ENCODE measurements around the gene ZNF627.
"Not testable (repeated sequence)": the region's sequence is repeated elsewhere in the genome, so short reads cannot be mapped to it uniquely, and the experiment has no call there.

ZNF627 gene

GRCh38 chr19:11622401-11622800 is 25.1 kb downstream of the ZNF627 start:
- in situ Hi-C loops (cut with MboI; ENCODE audit: low sequenced_read_pairs): not testable (repeated sequence)

GRCh38 chr19:11624069-11624463 is 26.8 kb downstream of the ZNF627 start:
- in situ Hi-C loops (cut with MboI; ENCODE audit: low sequenced_read_pairs): no loop called here

- in situ Hi-C loops (cut with MboI; ENCODE audit: low sequenced_read_pairs): no loop called here
These were observed 29.0 kb downstream of the ZNF627 start for GRCh38 chr19:11626252-11626651.

- in situ Hi-C loops (cut with MboI; ENCODE audit: low sequenced_read_pairs): no loop called here
These were observed 35.9 kb downstream of the ZNF627 start for GRCh38 chr19:11633223-11633622.

DNA sequence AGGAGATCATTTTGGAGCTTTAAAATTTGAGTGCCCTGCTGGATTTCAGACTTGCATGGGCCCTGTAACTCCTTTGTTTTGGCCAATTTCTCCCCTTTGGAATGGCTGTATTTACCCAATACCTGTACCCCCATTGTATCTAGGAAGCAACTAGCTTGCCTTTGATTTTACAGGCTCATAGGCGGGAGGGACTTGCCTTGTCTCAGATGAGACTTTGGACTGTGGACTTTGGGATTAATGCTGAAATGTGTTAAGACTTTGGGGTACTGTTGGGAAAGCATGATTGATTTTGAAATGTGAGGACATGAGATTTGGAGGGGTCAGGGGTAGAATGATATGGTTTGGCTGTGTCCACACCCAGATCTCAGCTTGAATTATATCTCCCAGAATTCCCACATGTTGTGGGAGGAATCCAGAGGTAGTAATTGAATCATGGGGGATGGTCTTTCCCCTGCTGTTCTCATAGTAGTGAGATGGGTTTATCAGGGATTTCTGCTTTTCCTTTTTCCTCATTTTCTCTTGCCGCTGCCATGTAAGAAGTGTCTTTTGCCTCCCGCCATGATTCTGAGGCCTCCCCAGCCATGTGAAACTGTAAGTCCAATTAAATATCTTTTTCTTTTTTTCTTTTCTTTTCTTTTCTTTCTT is 36.9 kb downstream of the ZNF627 start:
- in situ Hi-C loops (cut with MboI; ENCODE audit: low sequenced_read_pairs): not testable (repeated sequence)

DNA sequence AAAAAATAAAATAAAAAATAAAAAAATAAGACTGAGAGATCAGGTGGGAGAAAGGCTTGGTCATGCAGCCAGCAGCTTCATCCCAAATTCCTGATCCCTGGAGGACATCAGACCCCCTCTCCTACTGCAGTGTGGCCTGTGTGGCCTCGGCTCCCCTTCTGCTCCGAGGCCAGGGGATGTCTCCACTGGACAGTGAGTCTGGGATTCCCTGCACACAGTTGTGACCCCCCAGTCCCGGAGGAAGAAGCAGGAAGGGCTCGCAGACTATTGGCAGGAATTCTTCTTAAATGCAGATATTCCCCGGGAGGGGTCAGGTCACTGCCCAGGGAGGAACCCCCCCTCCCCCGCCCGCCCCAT is 41.9 kb downstream of the ZNF627 start:
- in situ Hi-C loops (cut with MboI; ENCODE audit: low sequenced_read_pairs): no loop called here

GRCh38 chr19:11639602-11640471 is 42.6 kb downstream of the ZNF627 start:
- in situ Hi-C loops (cut with MboI; ENCODE audit: low sequenced_read_pairs): no loop called here

- in situ Hi-C loops (cut with MboI; ENCODE audit: low sequenced_read_pairs): no loop called here
These were observed 44.0 kb downstream of the ZNF627 start for GRCh38 chr19:11641244-11641643.

GRCh38 chr19:11642902-11643301 is 45.6 kb downstream of the ZNF627 start:
- in situ Hi-C loops (cut with MboI; ENCODE audit: low sequenced_read_pairs): no loop called here

DNA sequence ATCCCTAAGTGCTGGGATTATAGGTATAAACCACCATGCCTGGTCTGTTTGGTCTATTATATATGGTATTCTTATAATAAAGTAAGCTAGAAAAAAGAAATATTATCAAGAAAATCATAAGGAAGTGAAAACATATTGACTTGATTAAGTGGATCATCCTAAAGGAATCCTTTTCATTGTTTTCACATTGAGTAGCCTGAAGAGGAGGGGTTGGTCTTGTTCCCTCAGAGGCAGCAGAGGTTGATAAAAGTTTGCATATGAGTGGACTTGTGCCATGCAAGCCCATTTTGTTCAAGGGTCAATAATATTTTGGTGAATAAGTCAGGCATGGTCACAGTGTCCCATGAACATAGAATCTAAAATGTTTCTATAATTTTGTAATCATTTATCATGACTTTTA is 52.7 kb downstream of the ZNF627 start:
- in situ Hi-C loops (cut with MboI; ENCODE audit: low sequenced_read_pairs): no loop called here

DNA sequence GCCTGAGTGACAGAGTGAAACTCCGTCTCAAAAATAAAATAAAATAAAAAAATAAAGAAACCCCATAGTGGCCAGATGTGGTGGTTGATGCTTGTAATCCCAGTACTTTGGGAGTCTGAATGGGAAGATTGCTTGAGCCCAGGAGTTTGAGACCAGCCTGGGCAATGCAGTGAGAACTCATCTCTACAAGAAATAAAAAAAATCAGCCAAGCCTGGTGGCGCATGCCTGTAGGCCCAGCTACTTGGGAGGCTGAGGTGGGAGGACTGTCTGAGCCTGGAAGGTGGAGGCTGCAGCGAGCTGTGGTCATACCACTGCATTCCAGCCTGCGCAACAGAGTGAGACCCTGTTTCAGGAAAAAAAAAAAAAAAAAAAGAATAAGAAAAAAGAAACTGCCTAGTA is 53.8 kb downstream of the ZNF627 start:
- in situ Hi-C loops (cut with MboI; ENCODE audit: low sequenced_read_pairs): no loop called here

DNA sequence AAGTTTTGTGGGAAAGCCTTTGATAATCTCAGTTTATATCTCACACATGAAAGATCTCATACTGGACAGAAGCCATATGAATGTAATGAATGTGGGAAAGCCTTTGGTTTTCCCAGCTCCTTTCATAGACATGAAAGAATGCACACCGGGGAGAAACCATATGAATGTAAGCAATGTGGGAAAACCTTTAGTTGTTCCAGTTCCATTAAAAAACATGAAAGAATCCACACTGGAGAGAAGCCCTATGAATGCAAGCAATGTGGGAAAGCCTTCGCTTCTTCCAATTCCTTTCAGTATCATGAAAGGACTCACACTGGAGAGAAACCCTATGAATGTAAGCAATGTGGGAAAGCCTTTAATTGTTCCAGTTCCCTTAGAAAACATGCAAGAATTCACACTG is 54.8 kb downstream of the ZNF627 start:
- in situ Hi-C loops (cut with MboI; ENCODE audit: low sequenced_read_pairs): no loop called here

DNA sequence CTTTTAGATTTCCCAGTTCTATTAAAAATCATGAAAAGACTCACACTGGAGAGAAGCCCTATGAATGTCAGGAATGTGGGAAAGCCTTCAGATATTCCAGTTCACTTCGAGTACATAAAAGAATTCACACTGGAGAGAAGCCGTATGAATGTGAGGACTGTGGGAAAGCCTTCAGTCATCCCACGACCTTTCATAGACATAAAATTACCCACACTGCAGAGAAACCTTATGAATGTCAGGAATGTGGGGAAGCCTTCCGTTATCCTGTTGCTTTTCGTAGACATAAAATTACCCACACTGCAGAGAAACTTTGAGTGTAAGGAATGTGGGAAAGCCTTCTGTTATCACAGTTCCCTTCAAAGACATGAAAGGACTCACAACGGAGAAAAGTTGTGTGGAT is 55.2 kb downstream of the ZNF627 start:
- in situ Hi-C loops (cut with MboI; ENCODE audit: low sequenced_read_pairs): no loop called here

GRCh38 chr19:11656535-11656934 is 59.3 kb downstream of the ZNF627 start:
- in situ Hi-C loops (cut with MboI; ENCODE audit: low sequenced_read_pairs): no loop called here

GRCh38 chr19:11657307-11657706 is 60.0 kb downstream of the ZNF627 start:
- in situ Hi-C loops (cut with MboI; ENCODE audit: low sequenced_read_pairs): no loop called here

DNA sequence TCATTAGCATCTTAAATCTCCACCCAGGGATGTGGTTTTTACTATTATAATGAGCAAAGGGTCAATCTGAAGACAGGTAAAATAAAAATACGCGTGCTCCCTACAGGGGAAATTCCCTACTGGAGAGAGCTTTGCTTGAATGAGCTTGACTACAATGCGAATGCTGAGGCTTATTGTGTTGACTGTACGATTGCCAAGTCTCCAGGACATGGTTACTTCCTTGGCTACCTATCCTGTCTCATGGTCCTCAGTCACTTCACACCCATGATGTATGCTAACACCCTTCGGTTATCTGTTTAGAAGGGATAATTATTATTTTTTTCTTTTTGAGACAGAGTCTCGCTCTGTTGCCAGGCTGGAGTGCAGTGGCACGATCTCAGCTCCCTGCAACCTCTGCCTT is 61.7 kb downstream of the ZNF627 start:
- in situ Hi-C loops (cut with MboI; ENCODE audit: low sequenced_read_pairs): no loop called here

- in situ Hi-C loops (cut with MboI; ENCODE audit: low sequenced_read_pairs): no loop called here
These were observed 62.3 kb downstream of the ZNF627 start for GRCh38 chr19:11659612-11660011.

- in situ Hi-C loops (cut with MboI; ENCODE audit: low sequenced_read_pairs): no loop called here
These were observed 65.0 kb downstream of the ZNF627 start for GRCh38 chr19:11662278-11662677.

DNA sequence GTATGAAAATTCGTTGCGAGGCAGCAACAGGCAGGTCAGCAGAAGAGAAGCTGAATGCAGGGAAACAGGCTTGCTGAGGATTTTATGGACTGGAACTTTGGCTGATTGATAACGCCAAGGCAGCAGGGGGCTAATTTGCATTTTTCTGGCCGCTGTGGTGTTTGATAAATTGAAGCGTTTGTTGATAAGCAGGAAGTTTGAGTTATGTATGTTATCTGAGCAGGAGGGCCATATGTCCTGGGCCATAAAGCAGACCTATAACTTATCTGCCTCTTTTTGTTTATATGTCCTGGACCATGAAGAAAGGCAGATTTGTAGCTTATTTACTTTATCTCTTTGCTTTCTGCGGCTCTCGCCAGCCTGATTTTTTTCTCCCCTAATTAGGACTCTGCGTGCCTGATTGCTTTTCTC is 65.9 kb downstream of the ZNF627 start:
- in situ Hi-C loops (cut with MboI; ENCODE audit: low sequenced_read_pairs): no loop called here
